ENCODE measurements around the gene CFAP69.
"Not testable (repeated sequence)": the region's sequence is repeated elsewhere in the genome, so short reads cannot be mapped to it uniquely, and the experiment has no call there.

The CFAP69 gene

DNA sequence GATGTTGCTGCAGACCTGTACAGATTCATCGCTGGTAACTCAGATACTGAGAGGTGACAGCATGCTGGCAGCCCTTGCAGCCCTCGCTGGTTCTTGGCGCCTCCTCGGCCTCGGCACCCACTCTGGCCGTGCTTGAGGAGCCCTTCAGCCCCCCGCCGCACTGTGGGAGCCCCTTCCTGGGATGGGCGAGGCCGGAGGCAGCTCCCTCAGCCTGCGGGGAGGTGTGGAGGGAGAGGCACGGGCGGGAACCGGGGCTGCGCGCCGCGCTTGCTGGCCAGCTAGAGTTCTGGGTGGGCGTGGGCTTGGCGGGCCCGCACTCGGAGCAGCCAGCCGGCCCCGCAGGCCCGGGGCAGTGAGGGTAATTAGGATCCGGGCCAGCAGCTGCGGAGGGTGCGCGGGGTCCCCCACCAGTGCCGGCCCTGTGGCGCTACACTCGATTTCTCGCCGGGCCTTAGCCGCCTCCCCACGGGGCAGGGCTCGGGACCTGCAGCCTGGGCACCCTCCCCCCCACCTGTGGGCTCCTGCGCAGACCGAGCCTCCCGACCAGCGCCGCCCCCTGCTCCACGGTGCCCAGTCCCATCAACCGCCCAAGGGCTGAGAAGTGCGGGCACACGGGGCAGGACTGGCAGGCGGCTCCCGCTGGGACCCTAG, 89.3 kb downstream of the CFAP69 start:
- Histone ChIP-seq H3K4me1 (ENCODE audit: insufficient read depth, low read length) (no peaks in the 10 kb centered on the region), H3K4me3 (ENCODE audit: low read depth in 1 of 2, low read length in 2 of 2) (no peak overlapping the region), H3K9me3 (ENCODE audit: insufficient read depth, low read length, severe bottlenecking) (no peaks in the 10 kb centered on the region), H3K9ac (ENCODE audit: low read depth, low read length) (no peak overlapping the region), H3K36me3 (ENCODE audit: insufficient read depth, low read length) (no peaks in the 10 kb centered on the region), H3K27me3 (ENCODE audit: insufficient read depth, low read length, poor library complexity) (no peaks in the 10 kb centered on the region), H3K4me2 (ENCODE audit: insufficient read depth, low read length) (no peak overlapping the region), H2AFZ (ENCODE audit: low read depth, low read length) (no peak overlapping the region), H3K79me2 (ENCODE audit: insufficient read depth, low read length) (no peaks in the 10 kb centered on the region), H3K27ac (ENCODE audit: low read length) (no peak overlapping the region), H4K20me1 (ENCODE audit: insufficient read depth, low read length) (no peaks in the 10 kb centered on the region)
- no peak for TF ChIP-seq EZH2 (IDR thresholded peaks at IDR 0.05; ENCODE audit: borderline replicate concordance, low read depth, low read length, severe bottlenecking)
- DNase-seq = no peak
- no peak for ATAC-seq (ENCODE audit: insufficient read depth, low read depth)

DNA sequence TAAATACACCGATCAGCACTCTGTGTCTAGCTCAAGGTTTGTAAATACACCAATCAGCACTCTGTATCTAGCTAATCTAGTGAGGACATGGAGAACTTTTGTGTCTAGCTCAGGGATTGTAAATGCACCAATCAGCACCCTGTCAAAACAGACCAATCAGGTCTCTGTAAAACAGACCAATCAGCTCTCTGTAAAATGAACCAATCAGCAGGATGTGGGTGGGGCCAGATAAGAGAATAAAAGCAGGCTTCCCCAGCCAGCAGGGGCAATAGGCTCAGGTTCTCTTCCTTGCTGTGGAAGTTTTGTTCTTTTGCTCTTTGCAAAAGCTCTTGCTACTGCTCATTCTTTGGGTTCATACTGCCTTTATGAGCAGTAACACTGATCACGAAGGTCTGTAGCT, 90.0 kb downstream of the CFAP69 start:
- H3K9me3 ChIP-seq (ENCODE audit: insufficient read depth, low read length, severe bottlenecking); ATAC-seq (ENCODE audit: insufficient read depth, low read depth); H3K79me2 ChIP-seq (ENCODE audit: insufficient read depth, low read length); H3K36me3 ChIP-seq (ENCODE audit: insufficient read depth, low read length); H2AFZ ChIP-seq (ENCODE audit: low read depth, low read length); H3K4me2 ChIP-seq (ENCODE audit: insufficient read depth, low read length); H3K27me3 ChIP-seq (ENCODE audit: insufficient read depth, low read length, poor library complexity); DNase-seq; H3K4me3 ChIP-seq (ENCODE audit: low read depth in 1 of 2, low read length in 2 of 2); H3K27ac ChIP-seq (ENCODE audit: low read length); H3K9ac ChIP-seq (ENCODE audit: low read depth, low read length); H3K4me1 ChIP-seq (ENCODE audit: insufficient read depth, low read length); H4K20me1 ChIP-seq (ENCODE audit: insufficient read depth, low read length): not testable (repeated sequence)

DNA sequence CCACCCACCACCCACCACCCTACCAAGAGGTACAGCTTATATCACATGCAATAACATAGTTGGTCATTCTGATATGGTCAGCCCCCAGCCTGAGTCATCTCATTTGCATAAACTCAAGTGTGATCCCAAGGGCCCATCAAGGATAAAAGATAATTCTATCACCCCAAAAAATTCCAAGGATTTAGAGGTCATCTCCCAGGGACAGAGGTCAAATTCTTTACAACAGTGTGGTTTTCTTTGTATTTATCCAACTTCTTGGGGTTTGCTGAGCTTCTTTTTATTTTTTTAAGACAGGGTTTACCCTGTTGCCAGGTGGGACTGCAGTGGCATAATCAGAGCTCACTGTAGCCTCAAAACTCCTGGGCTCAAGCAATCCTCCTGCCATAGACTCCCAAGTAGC, 92.1 kb downstream of the CFAP69 start:
- ATAC-seq (ENCODE audit: insufficient read depth, low read depth) (no peak), DNase-seq (no peak)
- Histone ChIP-seq H3K4me2 (ENCODE audit: insufficient read depth, low read length) (no peak overlapping the region), H4K20me1 (ENCODE audit: insufficient read depth, low read length) (no peaks in the 10 kb centered on the region), H3K9me3 (ENCODE audit: insufficient read depth, low read length, severe bottlenecking) (no peaks in the 10 kb centered on the region), H3K4me3 (ENCODE audit: low read depth in 1 of 2, low read length in 2 of 2) (no peak overlapping the region), H3K4me1 (ENCODE audit: insufficient read depth, low read length) (no peaks in the 10 kb centered on the region), H3K27ac (ENCODE audit: low read length) (no peak overlapping the region), H3K36me3 (ENCODE audit: insufficient read depth, low read length) (no peaks in the 10 kb centered on the region), H3K79me2 (ENCODE audit: insufficient read depth, low read length) (no peaks in the 10 kb centered on the region), H3K9ac (ENCODE audit: low read depth, low read length) (no peak overlapping the region), H3K27me3 (ENCODE audit: insufficient read depth, low read length, poor library complexity) (no peaks in the 10 kb centered on the region), H2AFZ (ENCODE audit: low read depth, low read length) (no peak overlapping the region)
- no peak for TF ChIP-seq EZH2 (IDR thresholded peaks at IDR 0.05; ENCODE audit: borderline replicate concordance, low read depth, low read length, severe bottlenecking)
- TF ChIP-seq, protein P1, sequence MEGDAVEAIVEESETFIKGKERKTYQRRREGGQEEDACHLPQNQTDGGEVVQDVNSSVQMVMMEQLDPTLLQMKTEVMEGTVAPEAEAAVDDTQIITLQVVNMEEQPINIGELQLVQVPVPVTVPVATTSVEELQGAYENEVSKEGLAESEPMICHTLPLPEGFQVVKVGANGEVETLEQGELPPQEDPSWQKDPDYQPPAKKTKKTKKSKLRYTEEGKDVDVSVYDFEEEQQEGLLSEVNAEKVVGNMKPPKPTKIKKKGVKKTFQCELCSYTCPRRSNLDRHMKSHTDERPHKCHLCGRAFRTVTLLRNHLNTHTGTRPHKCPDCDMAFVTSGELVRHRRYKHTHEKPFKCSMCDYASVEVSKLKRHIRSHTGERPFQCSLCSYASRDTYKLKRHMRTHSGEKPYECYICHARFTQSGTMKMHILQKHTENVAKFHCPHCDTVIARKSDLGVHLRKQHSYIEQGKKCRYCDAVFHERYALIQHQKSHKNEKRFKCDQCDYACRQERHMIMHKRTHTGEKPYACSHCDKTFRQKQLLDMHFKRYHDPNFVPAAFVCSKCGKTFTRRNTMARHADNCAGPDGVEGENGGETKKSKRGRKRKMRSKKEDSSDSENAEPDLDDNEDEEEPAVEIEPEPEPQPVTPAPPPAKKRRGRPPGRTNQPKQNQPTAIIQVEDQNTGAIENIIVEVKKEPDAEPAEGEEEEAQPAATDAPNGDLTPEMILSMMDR (IDR thresholded peaks at IDR 0.05; ENCODE audit: borderline replicate concordance, extremely low read depth, low read length, poor library complexity, severe bottlenecking) = no peak

DNA sequence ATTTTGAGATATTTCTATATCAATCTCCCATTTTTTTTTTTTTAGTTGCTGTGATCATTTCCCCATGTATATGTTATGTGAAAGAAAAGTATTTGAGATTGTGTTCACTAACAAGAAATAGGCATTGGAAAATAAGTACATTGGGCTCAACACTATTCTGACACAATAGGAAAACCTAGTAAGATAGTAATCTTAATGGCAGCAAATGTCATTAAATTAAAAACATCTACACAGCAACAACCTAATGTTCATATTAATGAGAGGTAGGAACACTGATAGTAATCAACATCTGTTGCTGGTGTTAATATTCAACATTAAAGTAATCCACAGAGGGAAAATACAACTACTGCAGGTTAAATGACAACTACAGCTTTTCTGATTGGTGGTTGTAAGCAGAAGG, 100.0 kb downstream of the CFAP69 start:
- Histone ChIP-seq H3K79me2 (ENCODE audit: insufficient read depth, low read length) (peaks cover 35% of the 10 kb centered on the region), H4K20me1 (ENCODE audit: insufficient read depth, low read length) (peaks cover 4% of the 10 kb centered on the region; the same call in 1 of the 2 replicates), H3K27me3 (ENCODE audit: insufficient read depth, low read length, poor library complexity) (no peaks in the 10 kb centered on the region), H3K4me3 (ENCODE audit: low read depth in 1 of 2, low read length in 2 of 2) (no peak overlapping the region), H3K4me2 (ENCODE audit: insufficient read depth, low read length) (no peak overlapping the region), H2AFZ (ENCODE audit: low read depth, low read length) (peak overlapping the region; percentile 80), H3K9me3 (ENCODE audit: insufficient read depth, low read length, severe bottlenecking) (no peaks in the 10 kb centered on the region), H3K4me1 (ENCODE audit: insufficient read depth, low read length) (peaks cover 29% of the 10 kb centered on the region), H3K9ac (ENCODE audit: low read depth, low read length) (no peak overlapping the region), H3K27ac (ENCODE audit: low read length) (no peak overlapping the region), H3K36me3 (ENCODE audit: insufficient read depth, low read length) (peaks cover 3% of the 10 kb centered on the region)
- TF ChIP-seq, protein P1 (IDR thresholded peaks at IDR 0.05; ENCODE audit: borderline replicate concordance, extremely low read depth, low read length, poor library complexity, severe bottlenecking) = no peak
- no peak for TF ChIP-seq EZH2 (IDR thresholded peaks at IDR 0.05; ENCODE audit: borderline replicate concordance, low read depth, low read length, severe bottlenecking)
- ATAC-seq (ENCODE audit: insufficient read depth, low read depth) (no peak), DNase-seq (no peak)
